K562 (cell line): ENCODE data around the gene SLC12A1. TPM values are rescaled to one million over a fixed set of nuclear protein-coding genes. Genes with fewer than 3 reads are reported as not detected.

ENCODE experiments used
- ATAC-seq: fragments of 200-7000 bp; cut with Tn5 transposase; 3 replicates; pipeline ENCODE4 v1.9.1; 2020; ENCODE audit warnings: moderate library complexity
- BruUV-seq: library from RNA; stranded (reverse); fragments of 400-500 nt; replicated peaks from 2 replicates; lab custom pipeline; 2021; lab: Mats Ljungman, UMichigan
- CTCF ChIA-PET: fragments of 300-600 bp; formaldehyde crosslinking; extraction: SDS; loops from one replicate; lab custom pipeline; 2021; ENCODE audit warnings: low intra/inter-chr PET ratio; lab: Yijun Ruan, JAX
- POLR2A ChIA-PET: fragments of 300-600, 350-650 bp; sonication (Branson Sonifier 250); formaldehyde crosslinking; extraction: SDS; loops from one replicate; lab custom pipeline; 2021; ENCODE audit warnings: antibody characterized with exemption, inconsistent platforms; lab: Yijun Ruan, JAX
- DNase-seq, 4 experiments: peaks; one replicate each; pipeline versions ENCODE4 v3.0.0 to v3.0.0-alpha.2; 2011 to 2018; ENCODE audit warnings: low spot score in 3 of 4, mixed read lengths in 3 of 4; ENCODE audit errors: extremely low read depth in 1 of 4
- FAIRE-seq: peaks from 2 replicates; lab custom pipeline; 2011; peaks lifted over from hg19 to GRCh38; lab: Jason Lieb, UNC
- H2AFZ ChIP-seq: 2 replicates; pipeline ENCODE4 v1.6.0; 2011; ENCODE audit warnings: low read depth, low read length, control low read depth, inconsistent platforms
- H3K27ac ChIP-seq: fragments of 200-600 bp; 3 replicates; pipeline ENCODE4 v1.8.0; 2011; ENCODE audit warnings: low read depth, mild to moderate bottlenecking, control low read depth, inconsistent platforms, low read length, moderate library complexity, mixed read lengths; ENCODE audit errors: extremely low read depth
- H3K27me3 ChIP-seq, 2 experiments: fragments of 300-600 bp in 1 of 2; 2 replicates in 1 of 2; 3 replicates in 1 of 2; pipeline versions ENCODE4 v1.6.0 to v1.8.0; 2011; ENCODE audit warnings: inconsistent platforms in 2 of 2, low read length in 2 of 2, mild to moderate bottlenecking in 1 of 2, mixed read lengths in 1 of 2, moderate library complexity in 1 of 2; ENCODE audit not compliant: control insufficient read depth in 2 of 2, insufficient read depth in 2 of 2
- H3K36me3 ChIP-seq: fragments of 300-600 bp; 3 replicates; pipeline ENCODE4 v1.8.0; 2011; ENCODE audit warnings: mild to moderate bottlenecking, low read length, inconsistent platforms; ENCODE audit not compliant: control insufficient read depth, insufficient read depth
- H3K4me1 ChIP-seq, 2 experiments: fragments of 200-600 bp in 1 of 2; replicated peaks in 1 of 2; 2 replicates in 1 of 2; 3 replicates in 1 of 2; pipeline versions ENCODE4 v1.5.1 to v1.8.0; 2011; ENCODE audit warnings: inconsistent platforms in 2 of 2, low read length in 2 of 2, mild to moderate bottlenecking in 1 of 2, mixed read lengths in 1 of 2, moderate library complexity in 1 of 2; ENCODE audit not compliant: control insufficient read depth in 2 of 2, insufficient read depth in 2 of 2
- H3K4me2 ChIP-seq: 2 replicates; pipeline ENCODE4 v1.6.1; 2011; ENCODE audit warnings: low read length, control low read depth, inconsistent platforms, mixed read lengths; ENCODE audit not compliant: insufficient read depth
- H3K4me3 ChIP-seq: fragments of 200-600 bp; sonication (generic), shearing (Covaris generic); 2 replicates; pipeline ENCODE4 v1.5.1; 2016; ENCODE audit warnings: control low read depth, inconsistent platforms
- H3K79me2 ChIP-seq: fragments of 200-600 bp; 3 replicates; pipeline ENCODE4 v1.8.0; 2011; ENCODE audit warnings: low read length, inconsistent platforms; ENCODE audit not compliant: control insufficient read depth, insufficient read depth
- H3K9ac ChIP-seq, 2 experiments: 2 replicates each; pipeline versions ENCODE4 v1.6.0 to v1.6.1; 2011; ENCODE audit warnings: low read depth in 2 of 2, low read length in 2 of 2, control low read depth in 1 of 2, inconsistent platforms in 1 of 2, mild to moderate bottlenecking in 1 of 2, mixed read lengths in 1 of 2; ENCODE audit not compliant: insufficient read depth in 1 of 2
- H3K9me1 ChIP-seq: one replicate; pipeline ENCODE4 v1.6.0; 2011; ENCODE audit warnings: inconsistent platforms, mild to moderate bottlenecking, low read length, moderate library complexity; ENCODE audit not compliant: control insufficient read depth, insufficient read depth
- H3K9me3 ChIP-seq: replicated peaks from 2 replicates; pipeline ENCODE4 v1.5.1; 2011; ENCODE audit warnings: low read depth, low read length, inconsistent platforms; ENCODE audit not compliant: control insufficient read depth, insufficient read depth
- H4K20me1 ChIP-seq: replicated peaks from 2 replicates; pipeline ENCODE4 v1.6.1; 2011; ENCODE audit warnings: low read length, inconsistent platforms, mixed read lengths; ENCODE audit not compliant: control insufficient read depth, insufficient read depth
- C11orf30 ChIP-seq: fragments of 450-650 bp; IDR thresholded peaks from 2 replicates; pipeline ENCODE4 v1.6.1; 2016; ENCODE audit warnings: low read depth, mild to moderate bottlenecking
- DIDO1 ChIP-seq: fragments of 450-650 bp; IDR thresholded peaks from 2 replicates; pipeline ENCODE4 v1.6.1; 2016; ENCODE audit warnings: low read depth, missing biosample characterization, missing genetic modification characterization
- HDAC6 ChIP-seq: IDR thresholded peaks from 2 replicates; pipeline ENCODE4 v1.6.1; 2012; ENCODE audit warnings: low read depth, mild to moderate bottlenecking, control low read depth, inconsistent platforms, low read length, moderate library complexity
- LARP7 ChIP-seq: fragments of 450-650 bp; IDR thresholded peaks from 2 replicates; pipeline ENCODE4 v1.6.1; 2016
- MCM3 ChIP-seq: fragments of 450-650 bp; IDR thresholded peaks from 2 replicates; pipeline ENCODE4 v1.6.1; 2016
- NCOR1 ChIP-seq: fragments of 450-650 bp; IDR thresholded peaks from 2 replicates; pipeline ENCODE4 v1.6.1; 2016; ENCODE audit warnings: mild to moderate bottlenecking, moderate library complexity
- POLR2G ChIP-seq: fragments of 200-400 bp; formaldehyde crosslinking; IDR thresholded peaks from 2 replicates; pipeline ENCODE4 v1.6.1; 2017; ENCODE audit warnings: low read depth, mild to moderate bottlenecking, antibody characterized with exemption, low read length, moderate library complexity
- RBM14 ChIP-seq: fragments of 200-400 bp; formaldehyde crosslinking; IDR thresholded peaks from 2 replicates; pipeline ENCODE4 v1.6.1; 2018; ENCODE audit warnings: low read depth, mild to moderate bottlenecking, low read length, moderate library complexity, borderline replicate concordance; ENCODE audit not compliant: insufficient read depth
- ZC3H11A ChIP-seq: IDR thresholded peaks from 2 replicates; pipeline ENCODE4 v1.6.1; 2012; ENCODE audit warnings: low read depth, low read length, improper control_type of control experiment
- WGBS: fragments of 100-300 bp; shearing (Covaris generic); methylation state at CpG from one replicate; pipeline ENCODE4 v1.1.6; 2016; ENCODE audit warnings: low coverage, mixed read lengths; ENCODE audit not compliant: insufficient coverage; ENCODE audit errors: missing lambda C conversion rate; 5-methylcytosine and 5-hydroxymethylcytosine counted together
- in situ Hi-C: fragments of 300-500 bp; cut with MboI; formaldehyde crosslinking; loops from 4 replicates; pipeline ENCODE4 v1.15.0; 2018; ENCODE audit warnings: inconsistent platforms, mixed read lengths
- intact Hi-C: fragments of 100-400 bp; cut with micrococcal nuclease; formaldehyde crosslinking; loops from 2 replicates; pipeline ENCODE4 v1.14.2; 2022
- polyA plus RNA-seq, 8 experiments: library from polyadenylated mRNA; depleted of rRNA in 4 of 8; stranded (reverse) in 5 of 8; unstranded in 3 of 8; fragments of >200 nt; fragmentation: Nextera tagmentation in 2 of 8; fragmentation: Illumina TruSeq in 1 of 8; extraction: Ambion mirVana in 2 of 8; extraction: Trizol in 1 of 8; gene quantifications; 2 replicates each; pipeline versions ENCODE4 v1.2.1 to v1.2.3, GENCODE V29; 2011 to 2014; ENCODE audit warnings: inconsistent platforms in 1 of 8, missing spikeins in 1 of 8
- total RNA-seq, 7 experiments: library from RNA; depleted of rRNA in 6 of 7; stranded (reverse); fragments of >200 nt in 6 of 7; fragmentation: Illumina TruSeq in 2 of 7; extraction: Trizol in 2 of 7; gene quantifications; 2 replicates each; pipeline versions ENCODE4 v1.2.1 to v1.2.3, GENCODE V29; 2011 to 2021; ENCODE audit warnings: low replicate concordance in 1 of 7
- TF ChIP-seq, protein P1 (sequence below): fragments of 250-450 bp; sonication (Bioruptor Pico); IDR thresholded peaks from 2 replicates; pipeline ENCODE4 v1.4.0; 2020; ENCODE audit warnings: mild to moderate bottlenecking, moderate library complexity
- TF ChIP-seq, protein P2 (sequence below): IDR thresholded peaks from 2 replicates; pipeline ENCODE4 v1.6.1; 2012; ENCODE audit warnings: low read depth, low read length, improper control_type of control experiment, borderline replicate concordance

The SLC12A1 gene
- total and polyA plus RNA-seq, 9 of the 15 experiments (the other 6 are each of a cell fraction or from before 2014, with no cell fraction given), result not detected

DNA sequence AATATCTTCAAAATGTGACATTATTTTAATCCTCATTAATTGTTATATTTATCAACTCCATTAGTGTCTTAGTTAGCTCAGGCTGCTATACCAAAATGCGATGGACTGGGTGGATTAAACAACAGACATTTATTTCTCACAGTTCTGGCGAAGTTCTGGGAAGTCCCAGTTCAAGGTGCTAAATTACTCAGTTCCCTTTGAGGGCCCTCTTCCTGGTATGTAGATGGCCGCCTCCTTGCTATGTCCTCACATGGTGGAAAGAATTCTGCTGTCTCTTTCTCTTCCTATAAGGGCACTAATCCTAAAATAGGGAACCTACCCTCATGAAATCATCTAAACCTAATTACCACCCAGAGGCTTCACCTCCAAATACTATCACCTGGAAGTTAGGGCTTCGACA is 86.4 kb downstream of the SLC12A1 start (continued):
- TF ChIP-seq, protein P1, sequence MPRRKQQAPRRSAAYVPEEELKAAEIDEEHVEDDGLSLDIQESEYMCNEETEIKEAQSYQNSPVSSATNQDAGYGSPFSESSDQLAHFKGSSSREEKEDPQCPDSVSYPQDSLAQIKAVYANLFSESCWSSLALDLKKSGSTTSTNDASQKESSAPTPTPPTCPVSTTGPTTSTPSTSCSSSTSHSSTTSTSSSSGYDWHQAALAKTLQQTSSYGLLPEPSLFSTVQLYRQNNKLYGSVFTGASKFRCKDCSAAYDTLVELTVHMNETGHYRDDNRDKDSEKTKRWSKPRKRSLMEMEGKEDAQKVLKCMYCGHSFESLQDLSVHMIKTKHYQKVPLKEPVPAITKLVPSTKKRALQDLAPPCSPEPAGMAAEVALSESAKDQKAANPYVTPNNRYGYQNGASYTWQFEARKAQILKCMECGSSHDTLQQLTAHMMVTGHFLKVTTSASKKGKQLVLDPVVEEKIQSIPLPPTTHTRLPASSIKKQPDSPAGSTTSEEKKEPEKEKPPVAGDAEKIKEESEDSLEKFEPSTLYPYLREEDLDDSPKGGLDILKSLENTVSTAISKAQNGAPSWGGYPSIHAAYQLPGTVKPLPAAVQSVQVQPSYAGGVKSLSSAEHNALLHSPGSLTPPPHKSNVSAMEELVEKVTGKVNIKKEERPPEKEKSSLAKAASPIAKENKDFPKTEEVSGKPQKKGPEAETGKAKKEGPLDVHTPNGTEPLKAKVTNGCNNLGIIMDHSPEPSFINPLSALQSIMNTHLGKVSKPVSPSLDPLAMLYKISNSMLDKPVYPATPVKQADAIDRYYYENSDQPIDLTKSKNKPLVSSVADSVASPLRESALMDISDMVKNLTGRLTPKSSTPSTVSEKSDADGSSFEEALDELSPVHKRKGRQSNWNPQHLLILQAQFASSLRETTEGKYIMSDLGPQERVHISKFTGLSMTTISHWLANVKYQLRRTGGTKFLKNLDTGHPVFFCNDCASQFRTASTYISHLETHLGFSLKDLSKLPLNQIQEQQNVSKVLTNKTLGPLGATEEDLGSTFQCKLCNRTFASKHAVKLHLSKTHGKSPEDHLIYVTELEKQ (CRISPR knock-in tag), result no peak
- TF ChIP-seq DIDO1 (tag), result no peak
- no peak for TF ChIP-seq LARP7

DNA sequence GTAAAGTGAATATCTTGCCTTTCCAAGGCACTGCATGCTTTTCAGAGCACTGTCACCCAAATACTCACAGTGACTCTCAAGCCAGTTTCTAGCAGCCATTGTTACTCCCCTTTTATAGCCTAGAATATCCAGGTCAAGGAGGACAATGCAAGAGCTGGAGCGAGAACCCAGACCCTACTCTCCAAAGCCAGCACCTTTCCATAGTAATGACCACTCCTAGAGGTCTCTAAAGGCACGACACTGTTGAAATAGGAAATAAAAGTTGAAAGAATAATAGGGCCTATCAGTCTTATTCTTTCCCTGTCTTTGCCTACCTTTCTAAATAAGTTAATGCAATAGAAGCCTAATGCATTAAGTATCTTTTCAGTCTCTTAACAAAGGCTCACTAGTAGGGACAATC is 91.6 kb downstream of the SLC12A1 start:
- H3K9me3 ChIP-seq, result no peaks in the 10 kb centered on the region
- H3K9ac ChIP-seq, result no peak overlapping the region
- DNase-seq (no peak), FAIRE-seq (no peak), ATAC-seq (peak; percentile 25; the same call in 1 of the 3 replicates)
- no peaks in the 10 kb centered on the region for H4K20me1 ChIP-seq
- no peak overlapping the region for H3K4me2 ChIP-seq
- no peak overlapping the region for H3K27ac ChIP-seq
- no peaks in the 10 kb centered on the region for H3K4me1 ChIP-seq
- WGBS, result 0% methylated on average over 2 of the region's 2 CpGs
- H3K36me3 ChIP-seq, result no peaks in the 10 kb centered on the region
- intact Hi-C loops (no loop called here), in situ Hi-C loops (no loop called here)
- no peaks in the 10 kb centered on the region for H3K9me1 ChIP-seq
- BruUV-seq, result no TSS peak
- peaks cover 2 to 4% of the 10 kb centered on the region in 2 experiments; a peak in 3 of 5 replicates for H3K27me3 ChIP-seq
- ChIA-PET CTCF (no interaction called here), POLR2A (no interaction called here)
- TF ChIP-seq ZC3H11A (no peak), RBM14 (no peak), MCM3 (no peak), NCOR1 (no peak), HDAC6 (no peak), C11orf30 (no peak), POLR2G (no peak)
- TF ChIP-seq, protein P2, sequence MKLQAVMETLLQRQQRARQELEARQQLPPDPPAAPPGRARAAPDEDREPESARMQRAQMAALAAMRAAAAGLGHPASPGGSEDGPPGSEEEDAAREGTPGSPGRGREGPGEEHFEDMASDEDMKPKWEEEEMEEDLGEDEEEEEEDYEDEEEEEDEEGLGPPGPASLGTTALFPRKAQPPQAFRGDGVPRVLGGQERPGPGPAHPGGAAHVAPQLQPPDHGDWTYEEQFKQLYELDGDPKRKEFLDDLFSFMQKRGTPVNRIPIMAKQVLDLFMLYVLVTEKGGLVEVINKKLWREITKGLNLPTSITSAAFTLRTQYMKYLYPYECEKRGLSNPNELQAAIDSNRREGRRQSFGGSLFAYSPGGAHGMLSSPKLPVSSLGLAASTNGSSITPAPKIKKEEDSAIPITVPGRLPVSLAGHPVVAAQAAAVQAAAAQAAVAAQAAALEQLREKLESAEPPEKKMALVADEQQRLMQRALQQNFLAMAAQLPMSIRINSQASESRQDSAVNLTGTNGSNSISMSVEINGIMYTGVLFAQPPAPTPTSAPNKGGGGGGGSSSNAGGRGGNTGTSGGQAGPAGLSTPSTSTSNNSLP, result no peak
- TF ChIP-seq, all 486 proteins: peak for 0
- no peaks in the 10 kb centered on the region for H3K79me2 ChIP-seq
- H3K4me3 ChIP-seq, result no peak overlapping the region
- H2AFZ ChIP-seq, result no peak overlapping the region
